ENCODE measurements around the gene PLA2G15. TPM values are rescaled to one million over a fixed set of nuclear protein-coding genes. Genes with fewer than 3 reads are reported as not detected.
A peak's percentile ranks its signal among the peaks of the same experiment; 100 is the strongest.

Gene PLA2G15
- total and polyA plus RNA-seq, 2 of the 13 experiments (the other 11 are each of a cell fraction or from before 2014, with no cell fraction given), result 14.4 to 23.7 TPM

GRCh38 chr16:68257906-68258800, 13.0 kb downstream of the PLA2G15 start (continued):
- TF ChIP-seq HBP1 (CRISPR knock-in tag; IDR thresholded peaks at IDR 0.05; ENCODE audit: low read depth) (0 out of 2 replicates have a peak, but pooled peaks have one; percentile 59), DZIP1 (CRISPR knock-in tag; IDR thresholded peaks at IDR 0.05) (no peak), SOX6 (IDR thresholded peaks at IDR 0.05) (no peak), SOX6 (CRISPR knock-in tag; IDR thresholded peaks at IDR 0.05) (peak; percentile 81), ZNF776 (CRISPR knock-in tag; IDR thresholded peaks at IDR 0.05) (peak; percentile 15; the same call in 1 of the 2 replicates), PITX1 (CRISPR knock-in tag; IDR thresholded peaks at IDR 0.05) (peak; percentile 67; the same call in 1 of the 2 replicates), TFAP4 (IDR thresholded peaks at IDR 0.05; ENCODE audit: borderline replicate concordance, low read depth) (peak; percentile 52; the same call in 1 of the 2 replicates), ZNF512 (CRISPR knock-in tag; IDR thresholded peaks at IDR 0.05) (0 out of 2 replicates have a peak, but pooled peaks have one; percentile 21), SOX13 (IDR thresholded peaks at IDR 0.05) (no peak), SOX13 (CRISPR knock-in tag; conservative IDR thresholded peaks at IDR 0.05 in 1 of 2, IDR thresholded peaks at IDR 0.05 in 1 of 2) (peak in 1 of 2 experiments; percentile 82; a peak in 2 of 4 replicates), MTA1 (CRISPR knock-in tag; IDR thresholded peaks at IDR 0.05; ENCODE audit: borderline replicate concordance) (peak; percentile 77; the same call in 1 of the 2 replicates), TBL1XR1 (IDR thresholded peaks at IDR 0.05; ENCODE audit: borderline replicate concordance, low read length, partially characterized antibody) (peak; percentile 16), ZNF800 (CRISPR knock-in tag; IDR thresholded peaks at IDR 0.05) (no peak; the same call in 1 of the 2 replicates), DNMT3B (CRISPR knock-in tag; conservative IDR thresholded peaks at IDR 0.05) (0 out of 2 replicates have a peak, but pooled peaks have one; percentile 42), NR2F6 (IDR thresholded peaks at IDR 0.05) (peak; percentile 61), NR2F6 (CRISPR knock-in tag; IDR thresholded peaks at IDR 0.05) (peak; percentile 75; the same call in 1 of the 2 replicates), CREB3 (CRISPR knock-in tag; IDR thresholded peaks at IDR 0.05) (peak; percentile 92; the same call in 1 of the 2 replicates), SIX1 (CRISPR knock-in tag; IDR thresholded peaks at IDR 0.05; ENCODE audit: borderline replicate concordance) (peak; percentile 10; the same call in 1 of the 2 replicates), ZNF563 (CRISPR knock-in tag; IDR thresholded peaks at IDR 0.05) (peak; percentile 94; the same call in 1 of the 2 replicates)

Measured in HepG2 (cell line).